Endothelial cell of umbilical vein (primary cell): ENCODE measurements around the gene TBX4. TPM values are rescaled to one million over a fixed set of nuclear protein-coding genes. Genes with fewer than 3 reads are reported as not detected.
"Not testable (repeated sequence)": the region's sequence is repeated elsewhere in the genome, so short reads cannot be mapped to it uniquely, and the experiment has no call there.

Source experiments
- BruUV-seq: library from RNA; stranded (reverse); fragments of 400-500 nt; replicated peaks from 2 replicates; lab custom pipeline; 2021; lab: Mats Ljungman, UMichigan
- CTCF ChIA-PET: fragments of 300-600, 350-600 bp; sonication (Branson Sonifier 250); formaldehyde crosslinking; loops from one replicate; lab custom pipeline; 2021; ENCODE audit warnings: antibody characterized with exemption, inconsistent platforms; lab: Charles Lee
- POLR2A ChIA-PET: fragments of 300-600, 350-600 bp; sonication (Branson Sonifier 250); formaldehyde crosslinking; loops from one replicate; lab custom pipeline; 2021; ENCODE audit warnings: antibody characterized with exemption, inconsistent platforms; lab: Charles Lee
- DNase-seq: peaks from one replicate; pipeline ENCODE4 v3.0.0-alpha.2; 2011; ENCODE audit warnings: low read depth, low spot score
- FAIRE-seq: peaks from 2 replicates; lab custom pipeline; 2011; peaks lifted over from hg19 to GRCh38; lab: Jason Lieb, UNC
- H2AFZ ChIP-seq: 2 replicates; pipeline ENCODE4 v1.6.0; 2012; ENCODE audit warnings: low read depth, low read length, control low read depth, inconsistent platforms
- H3K27ac ChIP-seq: 2 replicates; pipeline ENCODE4 v1.5.1; 2011; ENCODE audit warnings: low read depth, mild to moderate bottlenecking, control low read depth, low read length, moderate library complexity; ENCODE audit not compliant: insufficient read depth
- H3K27me3 ChIP-seq, 2 experiments: 2 replicates each; pipeline versions ENCODE4 v1.6.0 to v1.6.1; 2011; ENCODE audit warnings: low read length in 2 of 2, mixed read lengths in 1 of 2; ENCODE audit not compliant: control insufficient read depth in 2 of 2, insufficient read depth in 2 of 2
- H3K36me3 ChIP-seq, 2 experiments: 2 replicates in 1 of 2; 3 replicates in 1 of 2; pipeline ENCODE4 v1.5.1; 2011; ENCODE audit warnings: low read length in 2 of 2, mild to moderate bottlenecking in 1 of 2, moderate library complexity in 1 of 2; ENCODE audit not compliant: control insufficient read depth in 2 of 2, insufficient read depth in 2 of 2; ENCODE audit errors: extremely low read depth in 1 of 2
- H3K4me1 ChIP-seq: 3 replicates; pipeline ENCODE4 v1.5.1; 2011; ENCODE audit warnings: mild to moderate bottlenecking, low read length; ENCODE audit not compliant: control insufficient read depth, insufficient read depth; ENCODE audit errors: extremely low read depth
- H3K4me2 ChIP-seq: 2 replicates; pipeline ENCODE4 v1.6.1; 2011; ENCODE audit warnings: low read length, control low read depth, mixed read lengths; ENCODE audit not compliant: insufficient read depth
- H3K4me3 ChIP-seq, 3 experiments: fragments of 200-600 bp in 1 of 3; sonication (generic), shearing (Covaris generic) in 1 of 3; replicated peaks in 1 of 3; 2 replicates each; pipeline ENCODE4 v1.5.1; 2011 to 2016; ENCODE audit warnings: control low read depth in 3 of 3, low read length in 3 of 3, mild to moderate bottlenecking in 2 of 3, inconsistent platforms in 1 of 3, low read depth in 1 of 3, moderate library complexity in 1 of 3; ENCODE audit not compliant: insufficient read depth in 1 of 3
- H3K79me2 ChIP-seq: 2 replicates; pipeline ENCODE4 v1.6.0; 2012; ENCODE audit warnings: low read length, inconsistent platforms; ENCODE audit not compliant: control insufficient read depth, insufficient read depth
- H3K9ac ChIP-seq: replicated peaks from 2 replicates; pipeline ENCODE3; 2011; ENCODE audit warnings: low read length, control low read depth; ENCODE audit not compliant: insufficient read depth; ENCODE audit errors: extremely low read depth
- H3K9me1 ChIP-seq: replicated peaks from 3 replicates; pipeline ENCODE4 v1.6.0; 2011; ENCODE audit warnings: mild to moderate bottlenecking, low read length; ENCODE audit not compliant: control insufficient read depth, insufficient read depth; ENCODE audit errors: extremely low read depth
- H3K9me3 ChIP-seq: replicated peaks from 2 replicates; pipeline ENCODE4 v1.5.1; 2012; ENCODE audit warnings: low read length, inconsistent platforms; ENCODE audit not compliant: control insufficient read depth, insufficient read depth
- H4K20me1 ChIP-seq: replicated peaks from 2 replicates; pipeline ENCODE3; 2011; ENCODE audit warnings: mild to moderate bottlenecking, low read length; ENCODE audit not compliant: control insufficient read depth, insufficient read depth; ENCODE audit errors: extremely low read depth
- CTCF ChIP-seq, 2 donors: IDR thresholded peaks; 1 replicate in 1 of 2; 2 replicates in 1 of 2; pipeline ENCODE4 v1.5.1; 2011; ENCODE audit warnings: low read length in 2 of 2, mild to moderate bottlenecking in 2 of 2, moderate library complexity in 2 of 2, control low read depth in 1 of 2, inconsistent platforms in 1 of 2, low read depth in 1 of 2; ENCODE audit not compliant: insufficient read depth in 1 of 2; ENCODE audit errors: extremely low read depth in 1 of 2
- EZH2 ChIP-seq: IDR thresholded peaks from 2 replicates; pipeline ENCODE4 v1.6.1; 2012; ENCODE audit warnings: borderline replicate concordance, low read depth, mild to moderate bottlenecking, moderate library complexity, low read length, inconsistent platforms; ENCODE audit not compliant: severe bottlenecking
- FOS ChIP-seq: IDR thresholded peaks from 2 replicates; pipeline ENCODE4 v1.6.1; 2011; ENCODE audit warnings: mild to moderate bottlenecking, low read length, moderate library complexity, borderline replicate concordance; ENCODE audit not compliant: insufficient read depth
- GATA2 ChIP-seq: IDR thresholded peaks from 2 replicates; pipeline ENCODE4 v1.7.0; 2011; ENCODE audit warnings: low read depth, mild to moderate bottlenecking, moderate library complexity, mixed read lengths, low read length; ENCODE audit not compliant: insufficient read length, insufficient read depth
- JUN ChIP-seq: IDR thresholded peaks from 2 replicates; pipeline ENCODE4 v1.6.1; 2011; ENCODE audit warnings: borderline replicate concordance, low read depth; ENCODE audit not compliant: insufficient read length, insufficient read depth
- MAX ChIP-seq: IDR thresholded peaks from 2 replicates; pipeline ENCODE4 v1.6.1; 2011; ENCODE audit not compliant: insufficient read depth, insufficient read length
- MYC ChIP-seq: IDR thresholded peaks from one replicate; pipeline ENCODE4 v1.6.1; 2011; ENCODE audit warnings: mild to moderate bottlenecking, low read depth, low read length
- POLR2A ChIP-seq: IDR thresholded peaks from 2 replicates; pipeline ENCODE4 v1.6.1; 2012; ENCODE audit warnings: low read depth, mild to moderate bottlenecking, control low read depth, low read length
- POLR2AphosphoS5 ChIP-seq: IDR thresholded peaks from 2 replicates; pipeline ENCODE4 v1.6.1; 2012; ENCODE audit warnings: low read depth, mild to moderate bottlenecking, control low read depth, low read length, moderate library complexity; ENCODE audit not compliant: insufficient read depth
- dilution Hi-C: fragments of 300-500 bp; cut with MboI; formaldehyde crosslinking; loops from one replicate; pipeline ENCODE4 v1.15.0; 2019; ENCODE audit warnings: low sequenced_read_pairs; ENCODE audit not compliant: extremely low pct_ligation_motif_present
- intact Hi-C: fragments of 100-400 bp; cut with micrococcal nuclease; formaldehyde crosslinking; loops from one replicate; pipeline ENCODE4 v1.10.0; 2022
- polyA plus RNA-seq, 4 experiments: library from polyadenylated mRNA; depleted of rRNA in 3 of 4; stranded (reverse) in 3 of 4; unstranded in 1 of 4; fragments of >200 nt; gene quantifications; 2 replicates each; pipeline versions ENCODE4 v1.2.1 to v1.2.3, GENCODE V29; 2011 to 2012; ENCODE audit warnings: missing spikeins in 1 of 4
- total RNA-seq: library from RNA; stranded (reverse); gene quantifications from 2 replicates; pipeline ENCODE4 v1.2.3, GENCODE V29; 2021

The TBX4 gene
- total and polyA plus RNA-seq, 2 donors (not counting 3 experiments of a cell fraction or from before 2014, with no cell fraction given), result not detected

GRCh38 chr17:61492759-61493526 is 40.7 kb downstream of the TBX4 start:
- no peaks in the 10 kb centered on the region for H3K9me3 ChIP-seq
- no TSS peak for BruUV-seq
- no peak overlapping the region for H3K4me2 ChIP-seq
- no peak overlapping the region for H3K9ac ChIP-seq
- FAIRE-seq, result no peak
- H4K20me1 ChIP-seq, result no peaks in the 10 kb centered on the region
- peaks cover 15% of the 10 kb centered on the region for H3K4me1 ChIP-seq
- no peak overlapping the region for H3K4me3 ChIP-seq
- ChIA-PET CTCF (no interaction called here), POLR2A (no interaction called here)
- TF ChIP-seq JUN (no peak), GATA2 (no peak), FOS (no peak), POLR2A (no peak), EZH2 (no peak), CTCF (IDR thresholded peaks at IDR 0.05; ENCODE audit: extremely low read depth in 1 of 2, insufficient read depth in 1 of 2, low read depth in 1 of 2, low read length in 2 of 2) (no peak), POLR2AphosphoS5 (no peak), MYC (no peak), MAX (no peak)
- H3K79me2 ChIP-seq, result no peaks in the 10 kb centered on the region
- peaks cover 4 to 5% of the 10 kb centered on the region in 2 experiments for H3K27me3 ChIP-seq
- dilution Hi-C loops (no loop called here), intact Hi-C loops (no loop called here)
- no peak overlapping the region for H3K27ac ChIP-seq
- H3K9me1 ChIP-seq, result no peaks in the 10 kb centered on the region
- H2AFZ ChIP-seq, result no peak overlapping the region
- no peak for DNase-seq
- no peaks in the 10 kb centered on the region for H3K36me3 ChIP-seq

- H3K4me2 ChIP-seq, result not testable (repeated sequence)
These were observed 41.7 kb downstream of the TBX4 start for GRCh38 chr17:61493830-61494324.

More at GRCh38 chr17:61493830-61494324, 41.7 kb downstream of the TBX4 start:
- POLR2A ChIA-PET, H4K20me1 ChIP-seq, H2AFZ ChIP-seq, H3K27me3 ChIP-seq, H3K4me3 ChIP-seq, H3K9me1 ChIP-seq, H3K36me3 ChIP-seq, dilution Hi-C loops, FAIRE-seq, intact Hi-C loops, H3K9ac ChIP-seq, DNase-seq, H3K27ac ChIP-seq, H3K79me2 ChIP-seq, BruUV-seq, H3K9me3 ChIP-seq: not testable (repeated sequence)
- CTCF ChIA-PET, result interaction anchor here (1.2 kb wide), 1 partner anchor 44 kb away, joined by 4 read pairs; no protein-coding TSS in a partner anchor
- peaks cover 15% of the 10 kb centered on the region for H3K4me1 ChIP-seq
